ENCODE results near the gene TRMT13.

DNA sequence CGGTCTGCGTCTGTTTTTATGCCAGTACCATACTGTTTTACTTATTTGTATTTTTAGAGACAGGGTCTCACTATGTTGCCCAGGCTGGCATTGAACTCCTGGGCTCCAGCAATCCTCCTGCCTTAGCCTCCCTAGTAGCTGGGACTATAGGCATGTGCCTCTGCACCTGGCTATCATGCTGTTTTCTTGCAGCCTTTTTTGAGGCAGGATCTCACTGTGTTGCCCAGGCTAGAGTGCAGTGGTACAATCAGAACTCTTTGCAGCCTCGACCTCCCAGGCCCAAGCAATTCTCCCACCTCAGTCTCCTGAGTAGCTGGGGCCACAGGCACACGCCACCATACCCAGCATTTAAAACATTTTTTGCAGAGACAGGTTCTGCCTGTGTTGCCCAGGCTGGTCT is 50.4 kb downstream of the TRMT13 start:
- TF ChIP-seq, protein P1, sequence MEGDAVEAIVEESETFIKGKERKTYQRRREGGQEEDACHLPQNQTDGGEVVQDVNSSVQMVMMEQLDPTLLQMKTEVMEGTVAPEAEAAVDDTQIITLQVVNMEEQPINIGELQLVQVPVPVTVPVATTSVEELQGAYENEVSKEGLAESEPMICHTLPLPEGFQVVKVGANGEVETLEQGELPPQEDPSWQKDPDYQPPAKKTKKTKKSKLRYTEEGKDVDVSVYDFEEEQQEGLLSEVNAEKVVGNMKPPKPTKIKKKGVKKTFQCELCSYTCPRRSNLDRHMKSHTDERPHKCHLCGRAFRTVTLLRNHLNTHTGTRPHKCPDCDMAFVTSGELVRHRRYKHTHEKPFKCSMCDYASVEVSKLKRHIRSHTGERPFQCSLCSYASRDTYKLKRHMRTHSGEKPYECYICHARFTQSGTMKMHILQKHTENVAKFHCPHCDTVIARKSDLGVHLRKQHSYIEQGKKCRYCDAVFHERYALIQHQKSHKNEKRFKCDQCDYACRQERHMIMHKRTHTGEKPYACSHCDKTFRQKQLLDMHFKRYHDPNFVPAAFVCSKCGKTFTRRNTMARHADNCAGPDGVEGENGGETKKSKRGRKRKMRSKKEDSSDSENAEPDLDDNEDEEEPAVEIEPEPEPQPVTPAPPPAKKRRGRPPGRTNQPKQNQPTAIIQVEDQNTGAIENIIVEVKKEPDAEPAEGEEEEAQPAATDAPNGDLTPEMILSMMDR (optimal IDR thresholded peaks at IDR 0.05 in 1 of 3, IDR thresholded peaks at IDR 0.05 in 1 of 3, conservative IDR thresholded peaks at IDR 0.05 in 1 of 3; ENCODE audit: extremely low read depth in 1 of 3, insufficient read depth in 2 of 3, low read length in 3 of 3), result no peak
- TF ChIP-seq EZH2 (IDR thresholded peaks at IDR 0.05; ENCODE audit: low read length), result no peak

All from keratinocyte (primary cell).